ENCODE results near the gene VIT.

The VIT gene, protein sequence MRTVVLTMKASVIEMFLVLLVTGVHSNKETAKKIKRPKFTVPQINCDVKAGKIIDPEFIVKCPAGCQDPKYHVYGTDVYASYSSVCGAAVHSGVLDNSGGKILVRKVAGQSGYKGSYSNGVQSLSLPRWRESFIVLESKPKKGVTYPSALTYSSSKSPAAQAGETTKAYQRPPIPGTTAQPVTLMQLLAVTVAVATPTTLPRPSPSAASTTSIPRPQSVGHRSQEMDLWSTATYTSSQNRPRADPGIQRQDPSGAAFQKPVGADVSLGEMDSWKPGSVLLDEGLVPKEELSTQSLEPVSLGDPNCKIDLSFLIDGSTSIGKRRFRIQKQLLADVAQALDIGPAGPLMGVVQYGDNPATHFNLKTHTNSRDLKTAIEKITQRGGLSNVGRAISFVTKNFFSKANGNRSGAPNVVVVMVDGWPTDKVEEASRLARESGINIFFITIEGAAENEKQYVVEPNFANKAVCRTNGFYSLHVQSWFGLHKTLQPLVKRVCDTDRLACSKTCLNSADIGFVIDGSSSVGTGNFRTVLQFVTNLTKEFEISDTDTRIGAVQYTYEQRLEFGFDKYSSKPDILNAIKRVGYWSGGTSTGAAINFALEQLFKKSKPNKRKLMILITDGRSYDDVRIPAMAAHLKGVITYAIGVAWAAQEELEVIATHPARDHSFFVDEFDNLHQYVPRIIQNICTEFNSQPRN

DNA sequence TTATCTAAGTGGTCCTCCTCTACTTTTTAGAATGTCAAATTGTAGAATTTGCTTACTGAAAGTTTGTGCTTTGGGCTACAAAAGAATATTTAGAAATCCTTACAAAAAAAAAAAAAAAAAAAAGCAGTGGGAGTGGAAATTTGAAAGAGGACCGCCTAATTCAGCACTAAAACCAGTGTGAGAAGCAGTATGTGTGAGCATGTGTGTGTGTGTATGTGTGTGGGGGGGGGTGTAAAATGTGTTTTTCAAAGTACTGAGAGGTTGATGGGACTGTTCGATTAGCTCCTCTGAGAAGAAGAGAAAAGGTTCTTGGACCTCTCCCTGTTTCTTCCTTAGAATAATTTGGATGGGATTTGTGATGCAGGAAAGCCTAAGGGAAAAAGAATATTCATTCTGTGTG, at the start of gene VIT:
TSS of gene VIT (plus strand) at position 175 of the 400 bp plus-strand sequence. CDS start 19,664 bp downstream, outside the sequence.
- DNase-seq, result no peak

DNA sequence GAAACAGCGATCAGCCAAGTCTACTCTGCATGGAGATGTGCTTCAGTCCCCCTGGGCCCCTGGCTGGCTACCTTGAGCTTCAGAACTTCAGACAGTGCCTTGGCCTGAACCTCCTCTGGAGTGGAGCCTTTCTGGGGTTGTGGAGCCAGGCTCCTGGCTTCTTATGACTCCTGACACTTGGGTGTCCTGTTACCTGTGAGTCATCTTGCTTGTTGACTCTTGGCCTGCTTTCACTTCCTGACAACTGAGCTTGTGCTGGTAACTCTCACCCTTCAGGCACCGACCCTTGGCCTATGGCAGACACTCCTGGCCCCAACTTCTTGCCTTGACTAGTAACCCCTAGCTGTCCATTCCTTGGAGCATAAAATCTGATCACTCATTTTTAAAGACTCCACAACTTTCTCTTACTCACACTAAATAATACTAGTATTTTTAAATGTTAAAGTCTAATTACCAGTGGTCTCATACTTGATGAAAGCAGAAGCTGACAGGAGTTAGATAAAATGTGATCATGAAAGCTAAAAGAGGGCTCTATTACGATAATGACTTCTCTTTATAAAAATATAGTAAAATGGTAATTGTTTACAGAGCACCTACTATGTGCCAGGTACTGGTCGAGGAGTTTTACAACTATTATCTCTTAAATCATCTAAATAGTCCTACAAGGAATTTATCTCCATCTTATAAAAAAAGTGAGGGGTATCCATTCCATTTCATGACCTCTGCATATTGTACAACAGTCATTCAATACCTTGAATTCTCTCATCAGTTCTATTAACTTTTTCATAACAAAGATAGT, 46.3 kb upstream of the VIT start:
- DNase-seq, result no peak

DNA sequence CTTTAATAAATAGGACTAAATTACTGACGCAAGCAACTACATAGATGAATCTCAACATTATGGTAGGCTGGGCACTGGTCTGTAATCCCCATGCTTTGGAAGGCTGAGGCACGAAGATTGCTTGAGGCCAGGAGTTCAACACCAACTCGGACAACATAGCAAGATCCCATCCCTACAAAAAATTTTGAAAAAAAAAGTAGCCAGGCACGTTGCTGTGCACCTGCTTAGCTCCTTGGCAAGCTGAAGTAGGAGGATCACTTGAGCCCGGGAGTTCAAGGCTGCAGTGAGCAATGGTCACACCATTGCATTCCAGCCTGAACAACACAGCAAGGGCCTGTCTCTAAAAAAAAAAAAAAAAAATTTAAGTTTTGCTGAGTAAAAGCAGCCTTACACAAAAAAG, 43.4 kb upstream of the VIT start:
- no peak for DNase-seq

DNA sequence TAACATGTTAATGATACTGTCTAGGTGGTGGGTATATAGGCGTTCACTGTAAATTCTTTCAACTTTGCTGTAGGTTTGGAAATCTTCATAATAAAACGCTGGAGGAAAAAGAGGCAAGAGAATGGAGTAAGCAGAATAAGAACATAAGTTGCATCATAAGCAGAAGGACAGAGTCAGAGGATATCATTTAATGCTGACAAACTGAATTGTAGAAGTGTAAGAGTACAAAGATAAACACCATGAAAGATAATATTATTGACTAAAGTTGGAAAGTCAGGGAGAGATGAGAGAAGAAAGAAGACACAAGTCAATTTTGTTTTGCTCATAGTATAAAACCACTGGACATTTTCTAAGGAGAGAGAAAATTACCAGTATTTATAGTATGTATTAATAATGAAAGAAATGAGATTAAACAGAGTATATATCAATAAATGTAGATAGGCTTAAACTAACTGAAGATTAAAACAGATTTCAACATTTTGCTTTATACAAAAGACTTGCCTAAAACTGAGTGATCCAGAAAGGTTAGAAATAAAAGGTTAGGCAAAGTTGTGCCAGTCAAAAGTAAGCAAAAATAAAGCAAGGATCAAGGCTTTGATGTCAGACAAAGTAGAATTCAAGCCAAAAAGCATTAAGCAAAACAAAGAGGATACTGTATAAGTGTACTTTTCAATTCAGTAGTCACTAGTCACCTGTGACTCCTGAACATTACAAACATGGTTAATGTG, 42.4 kb upstream of the VIT start:
- no peak for DNase-seq

DNA sequence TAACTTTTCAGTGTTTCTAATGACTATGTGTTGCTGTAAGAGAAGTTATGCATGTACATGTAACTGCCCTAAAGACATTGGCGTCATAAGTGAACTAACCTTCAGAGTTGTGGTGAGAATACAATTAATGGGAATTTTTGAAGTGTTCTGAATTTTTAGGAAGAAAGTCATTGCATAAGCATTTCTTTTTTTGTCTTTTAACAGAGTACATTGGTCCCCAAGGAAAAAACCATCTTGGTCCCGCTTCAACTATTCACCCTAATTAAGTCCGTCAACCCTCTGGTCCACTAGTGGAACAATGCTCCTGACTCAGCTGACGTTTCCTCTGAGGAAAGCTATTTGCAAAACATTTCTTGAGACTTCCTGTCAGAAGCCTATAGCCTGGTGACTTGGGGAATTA, 41.1 kb upstream of the VIT start:
- DNase-seq, result no peak

DNA sequence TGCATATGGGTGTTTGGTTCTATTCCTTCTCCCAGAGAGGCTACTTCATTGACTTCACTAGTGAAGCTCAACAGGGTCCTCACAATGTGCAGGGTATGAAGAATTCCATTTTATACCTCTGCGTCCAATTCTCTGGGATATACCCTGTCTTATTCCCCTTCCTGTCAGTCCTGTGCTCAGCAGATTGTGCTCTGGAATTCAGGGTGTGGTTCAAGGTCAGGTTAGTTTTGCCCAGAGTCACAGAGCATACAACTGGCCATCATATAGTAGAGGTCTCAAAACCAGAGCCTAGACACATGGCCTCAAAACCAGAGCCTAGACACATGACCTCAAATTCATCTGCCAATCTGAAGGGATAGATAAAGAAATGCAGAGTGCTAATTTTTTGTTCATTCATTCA, 38.8 kb upstream of the VIT start:
- no peak for DNase-seq

DNA sequence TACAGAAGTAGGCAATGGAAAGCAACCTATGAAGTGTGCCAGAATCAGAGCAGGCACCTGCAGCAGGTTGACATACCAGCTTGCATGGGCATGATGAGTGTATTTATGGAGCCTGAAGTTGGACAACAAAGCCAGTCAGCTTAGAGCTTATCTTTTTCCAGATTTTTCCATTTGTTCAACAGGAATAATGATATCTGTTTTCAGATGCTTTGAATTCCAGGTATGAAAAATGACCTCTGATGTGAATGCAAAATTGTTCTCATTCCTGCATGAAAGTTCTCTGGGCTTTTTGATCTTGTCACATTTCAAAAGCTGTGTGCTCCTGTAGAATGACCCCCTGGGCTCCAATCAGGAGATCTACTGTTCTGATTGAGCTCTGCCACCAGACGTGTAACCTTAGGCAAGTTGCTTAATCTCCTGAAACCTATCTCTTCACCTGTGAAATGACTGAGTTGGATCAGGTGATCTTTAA, 38.2 kb upstream of the VIT start:
- DNase-seq, result no peak

DNA sequence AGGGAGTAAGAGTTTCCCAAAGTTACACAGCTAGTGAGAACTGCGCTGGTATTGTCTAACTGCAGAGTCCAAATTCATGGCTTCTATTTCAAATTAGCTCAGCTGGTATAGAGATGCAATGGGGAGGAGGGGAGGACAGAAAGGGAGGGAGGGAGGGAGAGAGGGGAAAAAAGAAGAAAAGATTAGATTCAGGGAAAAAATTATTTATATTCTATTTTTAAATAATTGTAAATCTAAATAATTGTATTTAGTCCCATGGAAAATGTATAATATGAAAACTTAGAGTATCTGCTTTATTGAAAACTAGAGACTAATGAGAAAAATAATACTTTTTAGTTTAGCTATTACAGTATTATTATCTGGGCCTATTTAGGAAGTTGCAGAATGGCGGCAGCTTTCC, 37.3 kb upstream of the VIT start:
- DNase-seq, result no peak

DNA sequence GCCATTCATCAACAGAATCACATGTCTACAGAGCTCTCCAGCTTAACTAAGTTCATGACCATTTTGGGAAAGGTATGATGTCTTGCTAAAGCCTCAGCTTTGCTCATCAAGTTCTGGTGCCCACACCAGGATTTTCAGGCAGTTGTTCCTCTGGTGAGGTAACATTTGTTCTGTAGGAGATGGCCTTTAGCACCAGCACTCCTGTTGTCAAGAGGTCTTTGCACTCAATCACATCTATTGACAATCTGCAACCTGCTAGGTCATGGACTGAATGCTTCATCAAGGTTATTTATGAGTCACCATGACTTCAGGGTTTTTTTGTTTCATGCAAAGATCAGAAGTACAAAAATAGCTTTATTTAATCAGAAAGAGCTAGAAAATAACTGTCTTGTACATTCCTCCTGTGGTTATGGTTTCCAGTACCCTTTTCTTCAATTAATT, 36.6 kb upstream of the VIT start:
- no peak for DNase-seq

DNA sequence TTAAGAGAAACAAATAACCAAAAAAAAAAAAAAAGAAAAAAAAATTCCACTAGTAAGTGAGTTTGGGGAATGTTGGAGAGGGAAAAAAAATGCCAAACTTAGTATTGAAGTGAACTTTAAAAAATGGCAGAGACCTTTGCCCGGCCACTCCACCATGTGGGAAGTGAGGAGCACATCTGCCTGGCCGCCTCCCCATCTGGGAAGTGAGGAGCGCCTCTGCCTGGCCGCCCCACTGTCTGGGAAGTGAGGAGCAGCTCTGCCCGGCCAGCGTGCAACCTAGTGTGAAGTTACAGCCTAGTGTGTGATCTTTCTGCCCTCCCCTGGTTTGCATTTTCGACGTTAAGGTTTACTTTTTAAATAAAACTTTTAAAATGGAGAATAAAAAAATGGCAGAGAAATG, 33.9 kb upstream of the VIT start:
- no peak for DNase-seq

DNA sequence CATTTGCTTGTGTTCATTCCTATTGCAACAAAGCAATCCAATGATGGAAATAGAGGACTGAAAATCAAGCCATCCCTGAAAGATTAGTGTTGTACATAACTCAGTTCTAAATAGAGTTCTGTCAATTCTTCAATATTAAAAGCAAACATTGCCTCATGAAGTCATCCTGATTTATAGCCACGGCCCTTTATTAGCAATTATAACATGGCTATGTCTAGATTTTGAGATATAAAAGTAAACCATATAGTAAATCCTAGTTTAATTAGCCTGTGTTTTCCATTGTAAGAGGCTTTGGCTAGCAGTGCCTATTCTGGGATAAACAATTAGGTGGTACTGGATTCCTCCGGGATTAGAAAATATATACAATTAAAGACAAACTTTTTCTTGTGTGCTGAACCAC, 33.2 kb upstream of the VIT start:
- DNase-seq, result no peak

DNA sequence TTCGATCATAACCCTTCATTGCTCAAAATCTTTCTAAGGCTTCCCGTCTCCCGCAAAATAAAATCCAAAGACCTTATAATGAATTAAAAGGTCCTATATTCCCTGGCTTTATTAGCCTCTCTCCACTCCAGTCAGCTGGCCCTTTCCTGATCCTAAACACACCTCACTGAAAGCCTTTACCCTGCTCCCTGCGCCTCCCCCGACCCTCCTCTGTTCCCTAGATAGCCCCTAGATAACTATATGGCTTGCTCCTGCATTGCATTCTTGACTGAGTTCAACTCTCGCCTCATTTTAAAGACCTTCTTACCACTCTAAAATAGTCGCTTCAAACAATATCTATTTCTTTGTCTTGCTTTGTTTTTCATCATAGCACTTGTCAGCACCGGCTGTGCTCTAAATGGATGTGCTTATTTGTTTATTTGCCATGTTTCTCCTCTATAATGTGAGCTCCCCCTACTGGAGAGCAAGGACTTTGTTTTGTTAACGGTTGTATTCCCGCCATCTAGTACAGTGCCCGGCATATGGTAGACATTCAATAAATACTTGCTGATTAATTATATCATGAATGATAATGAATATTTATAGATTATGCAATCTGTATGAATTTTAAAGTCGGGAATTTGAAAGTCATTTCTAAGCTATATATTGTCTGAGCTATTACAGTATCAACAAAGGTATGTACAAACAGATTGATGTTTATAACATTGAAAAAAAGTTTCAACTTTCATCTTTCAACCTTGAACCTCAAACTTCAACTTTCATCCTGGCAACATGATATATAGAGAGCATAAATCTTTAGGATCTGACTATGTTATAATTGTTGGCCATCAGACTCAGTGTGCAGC, 32.4 kb upstream of the VIT start:
- peak; percentile 51 for DNase-seq

DNA sequence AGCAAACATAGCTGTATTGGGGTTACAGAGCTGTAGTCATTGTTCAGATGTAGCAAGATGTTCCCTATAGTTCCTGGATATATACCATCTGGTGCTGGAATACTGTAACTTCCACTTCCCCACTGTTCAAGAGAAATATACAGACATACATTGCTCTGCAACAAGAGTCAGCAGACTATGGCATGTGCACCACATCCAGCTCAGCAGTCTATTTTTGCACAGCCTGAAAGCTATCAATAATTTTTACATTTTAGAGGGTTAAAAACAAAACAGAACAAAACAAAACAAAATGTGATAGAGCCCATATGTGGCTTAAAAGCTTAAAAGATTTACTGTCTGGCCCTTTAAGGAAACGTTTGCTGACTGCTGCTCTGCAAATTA, 31.8 kb upstream of the VIT start:
- no peak for DNase-seq

DNA sequence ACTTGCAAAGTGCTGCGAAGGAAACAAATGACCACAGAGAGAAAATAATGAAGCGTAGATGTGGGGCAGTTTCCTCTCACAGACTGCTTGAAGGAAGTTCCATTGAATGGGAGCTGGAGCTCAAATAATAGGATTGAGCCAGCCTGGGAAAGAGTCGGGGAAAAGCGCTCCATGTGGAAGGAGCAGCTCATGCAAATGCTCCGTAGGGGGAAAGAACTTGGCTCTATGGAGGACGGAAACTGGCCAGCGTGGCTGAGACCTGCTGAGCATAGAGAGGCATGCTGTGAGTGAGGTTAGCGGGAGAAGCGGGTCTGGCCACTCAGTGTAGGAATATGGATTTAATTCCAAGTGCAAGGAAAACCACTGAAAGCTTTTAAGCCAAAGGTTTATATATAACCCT, 28.6 kb upstream of the VIT start:
- DNase-seq, result no peak

DNA sequence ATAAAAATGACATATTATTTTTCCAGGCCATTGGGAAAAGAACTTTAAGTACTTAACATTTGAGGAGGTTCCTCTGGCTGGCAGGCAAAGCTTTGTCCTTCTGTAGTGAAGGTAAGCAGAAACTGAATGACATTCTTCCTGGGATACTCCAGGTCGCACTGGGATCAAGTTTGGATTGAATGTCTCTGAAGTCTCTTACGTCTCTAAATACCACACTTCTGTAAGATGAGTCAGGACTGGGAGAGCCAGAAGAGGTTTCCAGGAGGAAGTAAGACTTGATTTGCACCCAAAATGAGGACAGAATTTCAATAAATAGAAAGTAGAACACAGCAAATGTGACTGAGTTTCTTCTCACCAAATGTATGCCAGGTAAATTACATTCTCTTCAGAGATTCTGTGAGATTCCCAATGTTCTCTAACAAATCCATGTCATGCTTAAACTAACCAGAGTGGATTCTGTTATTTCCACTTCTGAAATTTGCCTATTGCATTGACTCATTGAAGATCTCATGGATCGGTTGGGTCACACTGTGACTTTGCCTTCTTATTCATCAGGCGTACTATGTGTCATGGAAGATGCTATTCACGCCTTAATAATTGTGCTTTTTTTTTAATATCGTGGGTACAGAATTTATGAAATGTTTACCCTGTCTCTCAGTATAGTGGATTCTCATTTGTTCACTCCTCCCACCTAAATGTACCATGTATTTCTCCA, 25.5 kb upstream of the VIT start:
- no peak for DNase-seq

DNA sequence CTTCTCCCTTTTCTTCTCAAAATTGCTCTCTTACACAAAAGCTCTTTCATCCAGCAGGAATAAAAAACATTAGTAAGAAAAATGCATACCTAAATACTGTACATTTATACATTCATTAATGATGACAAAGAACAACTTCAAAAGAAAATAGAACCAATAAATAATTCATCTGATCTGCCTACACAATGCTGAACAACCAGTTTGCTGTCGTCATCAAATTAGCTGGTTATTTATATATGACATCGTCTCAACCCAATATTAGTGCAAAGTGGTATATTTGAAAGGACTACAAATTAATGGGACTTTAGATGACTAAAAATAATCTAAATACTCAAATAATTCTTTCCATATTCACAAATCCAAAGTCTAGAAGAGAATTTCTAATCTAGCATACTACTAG, 24.8 kb upstream of the VIT start:
- DNase-seq, result no peak

DNA sequence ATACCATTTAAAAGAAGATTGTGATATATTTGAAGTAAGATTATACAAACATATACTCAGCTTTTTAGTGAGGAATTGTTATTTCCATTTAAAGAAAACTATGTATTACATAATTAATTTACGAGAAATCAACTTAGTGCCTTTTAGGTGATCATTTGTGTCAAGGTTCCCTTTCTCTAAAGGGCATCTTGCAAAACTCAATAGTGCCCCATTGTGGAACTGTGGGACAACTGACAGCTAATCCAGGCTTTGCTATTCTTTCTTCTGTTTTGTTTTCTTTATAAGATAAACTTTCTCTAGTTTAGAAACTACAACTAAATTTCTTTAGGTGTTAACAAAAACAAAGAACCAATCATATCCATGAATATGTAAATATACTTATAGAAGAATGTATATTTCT, 24.3 kb upstream of the VIT start:
- DNase-seq, result no peak

DNA sequence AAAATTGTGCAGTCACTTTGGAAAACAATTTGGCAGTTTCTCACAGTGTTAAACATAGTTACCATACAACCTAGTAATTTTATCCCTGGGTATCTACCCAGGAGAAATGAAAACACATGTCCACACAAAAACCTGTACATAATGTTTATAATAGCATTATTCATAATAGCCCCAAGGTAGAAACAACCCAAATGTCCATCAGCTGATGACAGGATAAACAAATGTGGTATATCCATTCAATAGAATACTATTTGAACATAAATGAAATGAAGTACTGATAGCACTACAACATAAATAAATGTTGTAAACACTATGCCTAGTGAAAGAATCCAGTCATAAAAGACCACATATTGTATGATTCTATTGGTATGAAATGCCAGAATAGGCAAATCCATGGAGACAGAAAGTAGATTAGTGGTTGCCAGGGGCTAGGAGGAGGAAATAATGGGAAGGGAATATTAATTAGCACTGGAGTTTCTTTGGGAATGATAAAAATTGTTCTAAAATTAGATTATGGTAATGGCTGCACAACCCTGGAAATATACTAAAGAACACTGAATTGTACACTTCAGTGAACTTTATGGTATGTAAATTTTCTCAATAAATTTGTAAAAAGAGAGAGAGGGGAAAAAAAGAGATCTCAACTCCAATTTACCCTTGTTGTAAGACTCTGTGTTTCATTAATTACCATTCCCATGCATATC, 20.8 kb upstream of the VIT start:
- DNase-seq, result no peak

DNA sequence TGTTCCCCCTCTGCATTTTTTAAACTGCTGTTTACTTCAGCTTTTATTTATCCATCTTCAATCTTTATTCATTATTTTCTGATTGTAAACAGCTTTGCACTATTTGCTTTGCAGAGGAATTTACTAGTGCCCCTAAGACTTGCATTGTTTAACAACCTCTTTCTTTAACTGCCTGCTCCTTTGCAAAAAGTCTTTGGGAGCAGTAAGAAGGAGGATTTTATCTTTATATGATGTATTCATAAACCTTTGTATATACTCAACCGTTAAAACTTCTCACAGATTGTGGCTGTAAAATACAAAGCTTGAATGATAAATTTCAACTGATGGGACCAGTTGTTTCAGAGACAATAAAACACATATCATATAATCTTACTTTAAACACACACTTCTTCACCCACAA, 20.1 kb upstream of the VIT start:
- DNase-seq, result no peak

DNA sequence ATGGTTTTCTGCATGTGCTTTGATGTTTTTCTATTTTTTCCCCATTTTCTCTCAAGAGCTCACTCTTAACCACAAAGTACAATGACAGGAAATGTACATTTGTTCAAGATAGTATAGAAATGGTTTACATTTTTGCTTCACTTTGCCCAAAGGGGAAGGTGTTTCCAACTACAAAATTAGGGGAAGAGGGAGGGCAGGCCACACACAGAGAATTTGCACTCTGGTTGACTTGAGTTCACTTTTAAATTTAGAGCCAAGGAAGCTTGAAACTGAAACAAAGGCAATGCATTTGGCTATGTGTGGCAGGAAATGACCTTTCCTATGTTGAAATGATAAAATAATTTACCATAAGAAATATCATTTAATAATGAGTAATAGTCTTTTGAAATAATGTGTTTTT, 19.1 kb upstream of the VIT start:
- no peak for DNase-seq

Data from CD4-positive, alpha-beta T cell treated with Interleukin-12 subunit alpha and Interleukin-12 subunit beta, for 1 hour (primary cell).